ENCODE data around the gene RILPL1.
"Not testable (repeated sequence)": the region's sequence is repeated elsewhere in the genome, so short reads cannot be mapped to it uniquely, and the experiment has no call there.

RILPL1 gene

DNA sequence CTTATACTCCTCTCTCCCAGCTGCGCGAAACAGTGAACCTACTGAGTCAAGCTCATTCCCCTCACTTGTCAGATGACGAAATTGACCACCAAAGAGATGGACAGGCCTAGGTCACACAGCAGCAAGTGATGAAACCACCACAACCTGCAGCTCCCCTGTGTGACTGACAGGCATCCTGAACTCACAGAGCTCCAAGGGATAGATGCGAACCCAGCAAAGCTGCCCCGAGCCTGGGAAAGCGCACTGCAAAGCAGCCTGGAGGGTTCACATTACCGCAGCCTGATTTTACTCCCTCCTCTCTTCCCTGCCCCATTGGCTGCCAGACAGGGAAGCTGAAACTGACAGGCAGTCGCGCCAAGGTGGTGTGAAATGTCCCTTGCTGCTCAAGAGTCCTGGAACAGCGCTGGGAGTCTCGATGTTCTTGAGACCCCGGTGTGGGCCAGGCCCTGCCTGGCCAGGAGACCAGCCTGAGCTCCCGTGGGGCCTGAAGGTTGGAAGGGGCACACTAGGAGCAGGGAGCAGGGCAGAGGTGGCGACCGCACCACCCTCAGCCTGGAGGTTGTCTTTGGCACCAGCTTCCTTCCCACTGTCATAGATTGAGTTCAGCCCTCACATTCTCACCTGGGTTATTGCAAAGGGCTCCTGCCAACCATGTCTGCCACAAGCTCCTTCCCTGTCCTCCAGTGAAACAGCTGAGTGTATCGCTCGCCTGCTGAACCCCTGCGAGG lies 39.2 kb downstream of the RILPL1 start:
- no peak for DNase-seq (ENCODE audit: low read depth in 2 of 2)

DNA sequence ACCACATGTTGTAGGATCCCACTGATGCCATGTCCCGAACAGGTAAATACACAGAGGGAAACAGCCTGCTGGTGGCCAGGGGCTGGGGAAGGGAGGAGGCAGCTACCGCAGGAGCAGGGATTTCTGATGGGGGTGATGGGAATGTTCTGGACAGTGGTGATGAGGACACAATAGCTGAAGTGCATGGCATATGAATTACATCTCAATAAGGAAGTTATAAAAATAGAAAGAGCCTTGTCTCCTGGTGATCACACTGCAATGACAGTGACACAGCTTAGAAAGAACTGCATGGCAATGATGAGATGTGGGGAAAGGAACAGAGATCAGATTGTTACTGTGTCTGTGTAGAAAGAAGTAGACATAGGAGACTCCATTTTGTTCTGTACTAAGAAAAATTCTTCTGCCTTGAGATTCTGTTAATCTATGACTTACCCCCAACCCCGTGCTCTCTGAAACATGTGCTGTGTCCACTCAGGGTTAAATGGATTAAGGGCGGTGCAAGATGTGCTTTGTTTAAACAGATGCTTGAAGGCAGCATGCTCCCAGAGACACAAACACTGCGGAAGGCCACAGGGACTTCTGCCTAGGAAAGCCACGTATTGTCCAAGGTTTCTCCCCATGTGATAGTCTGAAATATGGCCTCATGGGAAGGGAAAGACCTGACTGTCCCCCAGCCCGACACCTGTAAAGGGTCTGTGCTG lies 41.0 kb downstream of the RILPL1 start:
- DNase-seq (ENCODE audit: low read depth in 2 of 2) = not testable (repeated sequence)

GRCh38 chr12:123491481-123491880 lies 42.0 kb downstream of the RILPL1 start:
- no peak for DNase-seq (ENCODE audit: low read depth in 2 of 2)

- DNase-seq (ENCODE audit: low read depth in 2 of 2) = no peak
These were observed 42.5 kb downstream of the RILPL1 start for GRCh38 chr12:123491056-123491455.

- no peak for DNase-seq (ENCODE audit: low read depth in 2 of 2)
These were observed 43.4 kb downstream of the RILPL1 start for GRCh38 chr12:123490089-123490488.

- no peak for DNase-seq (ENCODE audit: low read depth in 2 of 2)
These were observed 43.9 kb downstream of the RILPL1 start for GRCh38 chr12:123489580-123489979.

GRCh38 chr12:123488539-123489230 lies 44.8 kb downstream of the RILPL1 start:
- no peak for DNase-seq (ENCODE audit: low read depth in 2 of 2)

- no peak for DNase-seq (ENCODE audit: low read depth in 2 of 2)
These were observed 46.1 kb downstream of the RILPL1 start for GRCh38 chr12:123487428-123487827.

GRCh38 chr12:123485756-123486155 lies 47.8 kb downstream of the RILPL1 start:
- DNase-seq (ENCODE audit: low read depth in 2 of 2) = no peak

- no peak for DNase-seq (ENCODE audit: low read depth in 2 of 2)
These were observed 49.8 kb downstream of the RILPL1 start for GRCh38 chr12:123483602-123484248.

- no peak for DNase-seq (ENCODE audit: low read depth in 2 of 2)
These were observed 50.6 kb downstream of the RILPL1 start for GRCh38 chr12:123482876-123483275.

GRCh38 chr12:123481251-123481650 lies 52.3 kb downstream of the RILPL1 start:
- DNase-seq (ENCODE audit: low read depth in 2 of 2) = not testable (repeated sequence)

GRCh38 chr12:123479442-123480180 lies 53.9 kb downstream of the RILPL1 start:
- DNase-seq (ENCODE audit: low read depth in 2 of 2) = no peak

- no peak for DNase-seq (ENCODE audit: low read depth in 2 of 2)
These were observed 54.8 kb downstream of the RILPL1 start for GRCh38 chr12:123478762-123479161.

DNA sequence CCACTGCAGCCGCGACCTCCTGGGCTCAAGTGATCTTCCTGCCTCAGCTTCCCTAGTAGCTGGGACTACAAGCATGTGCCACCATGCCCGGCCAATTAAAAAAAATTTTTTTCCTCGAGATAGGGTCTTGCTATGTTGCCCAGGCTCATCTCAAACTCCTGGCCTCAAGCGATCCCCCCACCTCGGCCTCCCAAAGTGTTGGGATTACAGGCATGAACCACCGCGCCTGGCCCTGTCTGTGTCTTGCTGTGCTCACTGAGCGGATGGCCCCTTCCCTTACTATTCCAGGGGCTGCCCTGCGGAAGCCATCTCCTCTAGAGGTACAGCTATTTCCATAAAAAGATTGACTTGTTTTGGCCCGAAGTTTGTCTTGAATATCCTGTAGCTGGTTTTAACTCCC lies 55.5 kb downstream of the RILPL1 start:
- DNase-seq (ENCODE audit: low read depth in 2 of 2) = no peak

DNA sequence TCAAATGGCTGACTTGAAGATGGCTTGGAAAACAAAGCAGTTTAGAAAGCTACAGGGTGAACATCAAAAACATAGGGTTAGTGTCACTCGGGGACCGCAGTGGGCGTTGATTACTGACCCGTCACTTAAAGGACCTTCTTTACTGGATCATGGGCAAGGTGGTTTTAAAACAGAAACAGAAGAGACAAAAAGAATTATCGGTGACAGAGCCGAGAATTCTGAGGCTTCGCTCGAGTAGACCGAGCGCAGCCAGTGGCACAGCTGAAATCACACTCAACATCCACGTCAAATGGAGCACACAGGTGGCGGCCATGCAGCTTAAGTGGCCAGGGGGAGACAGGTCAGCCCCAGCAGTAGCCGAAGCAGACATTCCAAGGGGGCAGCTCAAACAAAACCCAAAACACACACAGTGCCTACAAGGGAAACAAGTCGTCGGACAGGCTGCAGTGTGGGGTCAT lies 58.2 kb downstream of the RILPL1 start:
- DNase-seq (ENCODE audit: low read depth in 2 of 2) = no peak

DNA sequence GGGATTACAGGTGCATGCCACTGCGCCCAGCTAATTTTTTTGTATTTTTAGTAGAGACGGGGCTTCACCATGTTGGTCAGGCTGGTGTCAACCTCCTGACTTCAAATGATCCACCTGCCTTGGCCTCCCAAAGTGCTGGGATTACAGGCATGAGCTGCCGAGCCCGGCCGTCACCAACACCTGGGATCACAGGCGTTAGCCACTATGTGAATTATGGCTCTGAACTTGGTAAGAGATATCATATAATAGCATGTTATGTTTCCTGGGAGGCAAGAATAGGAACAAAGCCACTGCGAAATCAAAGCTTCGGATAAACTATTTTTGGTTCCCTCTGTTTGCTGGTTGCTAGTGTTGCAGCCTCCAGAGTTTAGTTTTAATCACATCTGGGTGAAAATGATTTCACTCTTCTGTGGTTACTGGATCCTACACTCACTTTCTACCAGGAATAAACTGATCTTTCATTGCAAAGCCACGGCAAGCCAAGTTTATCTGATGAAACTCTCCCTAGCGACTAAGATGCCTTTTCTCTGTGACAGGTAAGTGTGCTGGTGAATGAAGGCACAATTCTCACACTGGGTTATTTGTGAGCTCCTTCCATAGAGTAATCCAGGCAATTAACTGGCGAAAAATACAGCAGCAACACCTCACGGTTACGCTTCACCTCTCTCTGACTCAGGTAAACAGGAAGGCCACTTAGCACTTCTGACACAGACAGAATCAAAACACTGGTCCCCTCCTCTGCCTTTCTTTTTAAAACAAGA lies 58.9 kb downstream of the RILPL1 start:
- no peak for DNase-seq (ENCODE audit: low read depth in 2 of 2)

DNA sequence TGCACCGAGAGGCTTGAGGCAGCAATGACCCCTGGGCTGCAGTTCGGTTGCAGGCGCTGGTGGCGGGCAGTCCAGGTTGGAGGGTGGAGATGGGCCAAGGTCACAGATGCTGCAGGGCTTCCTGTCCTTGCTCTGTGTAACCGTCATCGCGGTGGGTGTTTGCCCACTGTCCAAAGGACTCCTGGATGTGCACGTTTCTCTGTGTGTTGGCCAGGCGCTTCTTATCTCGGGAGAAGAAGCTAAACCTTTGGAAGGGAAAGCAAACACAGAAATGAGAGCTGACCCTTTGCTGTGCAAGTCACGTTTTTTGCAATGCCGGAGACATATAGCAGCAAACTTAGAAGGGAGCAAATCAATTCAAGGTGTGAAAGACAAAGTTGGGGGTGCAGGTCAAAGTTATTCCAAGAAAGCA lies 61.1 kb downstream of the RILPL1 start:
- no peak for DNase-seq (ENCODE audit: low read depth in 2 of 2)

DNA sequence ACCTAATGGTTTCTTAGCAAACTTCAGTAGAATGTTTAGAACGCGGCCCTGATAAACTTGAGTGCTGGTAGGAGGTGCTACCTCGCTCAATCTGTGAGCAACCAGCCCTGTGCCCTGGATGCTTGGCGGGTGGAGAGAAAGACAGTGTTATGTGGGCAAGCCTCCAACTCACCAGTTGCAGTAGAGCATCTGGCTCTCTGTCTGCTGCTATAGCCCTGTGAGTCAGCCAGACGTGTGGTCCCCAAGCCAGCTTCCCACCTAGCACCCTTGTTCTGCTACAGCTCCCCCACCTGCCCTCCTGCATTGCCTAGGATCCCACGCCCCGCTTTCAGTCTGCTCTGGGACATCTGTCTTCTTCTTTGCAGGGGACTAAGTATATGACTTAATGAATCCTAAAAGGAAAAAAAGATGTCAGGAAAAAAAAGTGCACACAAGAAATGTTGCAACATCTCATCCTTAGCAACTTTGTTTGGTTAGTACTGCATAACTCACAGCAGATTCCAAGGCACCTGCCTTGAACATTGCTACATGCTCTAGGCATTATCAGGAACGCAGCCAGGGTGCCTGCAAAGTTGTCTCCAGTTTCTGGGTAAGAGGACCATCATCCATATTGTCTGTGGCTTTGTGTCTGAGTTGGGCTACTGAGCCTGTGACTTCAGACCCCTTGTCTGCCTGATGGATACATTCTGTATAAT lies 62.0 kb downstream of the RILPL1 start:
- DNase-seq (ENCODE audit: low read depth in 2 of 2) = no peak

GRCh38 chr12:123469978-123470377 lies 63.5 kb downstream of the RILPL1 start:
- DNase-seq (ENCODE audit: low read depth in 2 of 2) = no peak
